ENCODE data around the gene DACH1.

The DACH1 gene

GRCh38 chr13:71619096-71619495, 247.9 kb downstream of the DACH1 start:
- no peak for DNase-seq

DNA sequence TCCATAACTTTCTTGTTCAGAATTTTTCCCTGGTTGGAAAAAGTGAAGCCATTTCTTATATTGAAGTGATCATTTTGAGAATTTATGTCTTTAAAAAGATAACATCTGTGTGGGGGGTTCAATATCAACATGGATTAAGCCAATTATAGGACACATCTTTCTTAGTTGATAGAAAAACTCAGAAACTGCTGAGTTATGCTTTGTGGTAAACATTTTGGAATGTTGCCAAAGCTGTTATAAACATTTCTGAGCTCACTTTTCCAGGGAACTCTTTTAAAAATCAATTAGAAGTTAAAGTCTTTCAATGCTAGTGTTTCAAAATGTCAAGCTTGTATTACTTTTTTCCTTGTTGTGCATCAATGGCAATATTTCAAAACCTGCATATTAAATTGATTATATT, 248.8 kb downstream of the DACH1 start:
- no peak for DNase-seq

GRCh38 chr13:71617265-71617664, 249.7 kb downstream of the DACH1 start:
- DNase-seq, result no peak

- no peak for DNase-seq
These were observed 253.8 kb downstream of the DACH1 start for GRCh38 chr13:71613066-71613745.

- DNase-seq, result no peak
These were observed 255.7 kb downstream of the DACH1 start for GRCh38 chr13:71611292-71611691.

DNA sequence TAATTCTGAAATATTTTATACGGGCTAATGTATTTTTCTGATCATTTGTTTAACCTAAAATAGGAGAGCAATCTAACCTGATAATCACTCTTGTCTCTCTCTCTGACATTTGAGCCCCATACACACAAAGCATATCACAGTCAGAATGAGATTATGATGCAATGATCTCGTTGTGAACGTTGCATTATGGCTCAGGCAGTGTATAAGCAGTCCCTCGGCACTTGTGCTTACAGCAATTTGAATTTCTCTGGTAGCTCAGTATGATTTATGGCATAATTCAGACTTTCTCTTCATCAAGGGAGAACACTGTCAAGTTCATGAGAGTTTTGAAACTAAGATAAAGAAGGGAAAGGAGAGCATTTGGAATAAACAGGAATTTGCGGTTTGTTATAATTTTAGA, 256.1 kb downstream of the DACH1 start:
- DNase-seq, result no peak

DNA sequence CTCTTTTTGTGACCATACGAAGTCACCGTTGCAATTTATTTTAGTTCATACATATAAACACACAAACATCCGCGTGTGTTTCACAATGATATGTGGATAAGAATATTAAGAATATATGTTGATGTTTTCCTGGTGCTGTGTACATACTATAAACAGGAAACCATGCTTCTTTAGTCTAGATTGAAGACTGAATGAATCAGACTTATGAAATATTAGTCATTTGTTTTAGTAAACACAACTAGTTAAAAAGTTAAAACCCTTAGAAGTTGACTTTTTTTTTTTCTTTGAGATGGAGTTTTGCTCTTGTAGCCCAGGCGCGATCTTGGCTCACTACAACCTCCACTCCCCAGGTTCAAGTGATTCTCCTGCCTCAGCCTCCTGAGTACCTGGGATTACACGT, 257.7 kb downstream of the DACH1 start:
- DNase-seq, result no peak

DNA sequence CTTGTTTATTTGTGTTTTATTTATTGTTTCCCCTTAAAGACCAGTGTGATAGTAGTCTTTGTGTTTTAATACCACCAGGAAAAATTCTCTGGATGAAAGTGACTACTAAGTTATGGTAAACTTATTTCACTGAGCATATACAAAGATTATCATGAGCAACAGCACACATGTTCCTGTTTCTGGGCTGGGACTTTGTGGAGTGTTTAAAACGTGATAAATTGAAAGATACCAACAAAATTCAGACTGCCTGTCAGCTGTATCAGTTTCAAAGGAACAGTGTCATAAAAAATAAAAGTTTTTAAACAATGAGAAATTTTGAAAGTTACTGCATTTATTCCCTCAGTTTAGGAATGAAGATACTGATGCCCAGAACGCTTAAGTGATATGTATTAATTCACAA, 259.4 kb downstream of the DACH1 start:
- DNase-seq, result no peak

- DNase-seq, result no peak
These were observed 260.2 kb downstream of the DACH1 start for GRCh38 chr13:71606818-71607217.

GRCh38 chr13:71605744-71606143, 261.3 kb downstream of the DACH1 start:
- DNase-seq, result no peak

DNA sequence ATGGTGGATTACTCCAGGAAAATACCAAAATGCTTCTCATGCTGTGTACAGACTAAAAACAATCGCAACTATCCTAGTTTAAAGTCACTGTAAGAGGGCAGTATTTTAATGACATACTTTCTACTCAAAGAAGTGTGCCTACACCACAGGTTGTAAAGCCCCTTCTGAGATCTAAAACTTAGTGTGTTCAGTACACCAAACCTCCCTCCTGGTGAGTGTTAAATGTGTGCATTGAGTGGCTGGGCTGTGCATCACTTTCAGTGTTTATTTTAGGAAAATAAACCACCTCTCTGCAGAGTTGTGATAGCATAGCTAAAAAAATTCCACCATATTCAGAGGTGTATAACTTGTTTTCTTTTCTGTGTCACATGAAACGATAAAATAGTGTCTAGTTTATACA, 263.7 kb downstream of the DACH1 start:
- no peak for DNase-seq

DNA sequence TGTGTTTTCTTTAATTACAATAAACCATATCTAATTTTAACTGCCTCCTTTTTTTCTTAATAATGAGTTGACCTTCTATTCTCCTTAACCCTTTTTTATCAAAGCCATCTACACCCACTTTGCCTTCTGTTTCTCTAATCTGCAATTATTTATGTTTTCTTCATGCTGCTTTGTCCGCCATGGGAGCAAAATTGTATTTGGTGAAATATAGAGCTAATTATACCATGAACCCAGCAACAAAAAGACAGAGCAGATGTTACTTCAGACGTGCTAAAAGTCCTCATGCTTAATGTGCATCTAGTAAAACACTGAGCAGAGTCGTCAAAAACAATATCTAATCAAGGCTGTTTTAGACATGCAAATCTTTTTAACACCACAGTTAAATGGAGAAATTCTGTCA, 264.7 kb downstream of the DACH1 start:
- no peak for DNase-seq

GRCh38 chr13:71597150-71597549, 269.9 kb downstream of the DACH1 start:
- DNase-seq, result no peak

DNA sequence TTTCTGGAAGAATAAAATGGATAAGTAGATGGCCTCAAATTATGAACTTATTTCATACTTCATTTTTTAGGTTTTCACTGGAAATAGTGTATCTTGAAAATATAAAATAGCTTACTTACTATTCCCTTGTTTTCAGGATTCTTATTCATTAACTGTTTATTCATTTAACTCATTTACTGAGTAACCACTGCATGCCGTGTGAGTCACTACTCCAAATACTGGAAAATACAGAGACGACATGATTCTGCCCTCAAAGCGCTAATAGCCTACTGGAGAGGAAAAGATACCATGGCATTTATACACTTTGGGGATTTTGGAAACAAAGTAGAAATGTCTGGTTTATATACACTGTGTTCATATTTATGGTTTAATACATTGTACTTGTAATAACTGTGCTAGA, 270.9 kb downstream of the DACH1 start:
- no peak for DNase-seq

- DNase-seq, result no peak
These were observed 273.4 kb downstream of the DACH1 start for GRCh38 chr13:71593566-71593965.

GRCh38 chr13:71591374-71591773, 275.6 kb downstream of the DACH1 start:
- no peak for DNase-seq

DNA sequence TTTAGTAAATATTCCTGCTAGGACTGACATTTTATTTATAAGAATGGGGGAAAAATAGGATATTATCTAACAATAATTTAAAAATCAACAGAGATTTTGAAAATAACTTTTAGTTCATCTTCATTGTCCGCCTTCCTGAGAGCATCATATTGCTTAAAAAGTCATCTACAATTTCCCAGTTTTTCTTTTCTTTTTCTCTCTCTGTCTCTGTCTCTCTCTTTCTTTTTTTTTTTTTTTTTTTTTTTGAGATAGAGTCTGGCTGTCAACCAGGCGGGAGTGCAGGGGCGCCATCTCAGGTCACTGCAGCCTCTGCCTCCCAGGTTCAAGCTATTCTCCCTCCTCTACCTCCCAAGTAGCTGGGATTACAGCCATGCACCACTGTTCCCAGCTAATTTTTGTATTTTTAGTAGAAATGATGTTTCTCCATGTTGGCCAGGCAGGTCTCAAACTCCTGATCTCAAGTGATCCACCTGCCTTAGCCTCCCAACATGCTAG, 276.3 kb downstream of the DACH1 start:
- DNase-seq, result no peak

GRCh38 chr13:71589032-71589431, 278.0 kb downstream of the DACH1 start:
- no peak for DNase-seq

DNA sequence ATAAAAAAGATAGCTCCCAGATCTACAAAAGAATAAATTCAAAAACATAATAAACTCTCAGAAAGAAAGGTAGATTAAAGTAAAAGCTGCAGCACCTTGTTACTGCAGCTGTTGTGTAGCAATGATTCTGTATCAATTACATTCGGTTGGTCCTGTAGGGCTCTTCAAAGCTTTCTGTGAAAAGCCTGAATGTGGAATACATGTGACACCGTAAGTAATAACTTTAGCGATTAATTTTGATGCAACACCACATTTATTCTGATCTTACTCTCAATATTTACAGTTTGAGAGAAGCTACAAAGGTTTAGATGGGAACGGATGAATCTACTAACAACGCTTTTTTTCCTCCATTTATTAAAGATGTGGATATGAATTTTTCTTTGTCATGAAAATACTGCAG, 279.2 kb downstream of the DACH1 start:
- DNase-seq, result no peak

- DNase-seq, result no peak
These were observed 279.8 kb downstream of the DACH1 start for GRCh38 chr13:71587193-71587592.

DNA sequence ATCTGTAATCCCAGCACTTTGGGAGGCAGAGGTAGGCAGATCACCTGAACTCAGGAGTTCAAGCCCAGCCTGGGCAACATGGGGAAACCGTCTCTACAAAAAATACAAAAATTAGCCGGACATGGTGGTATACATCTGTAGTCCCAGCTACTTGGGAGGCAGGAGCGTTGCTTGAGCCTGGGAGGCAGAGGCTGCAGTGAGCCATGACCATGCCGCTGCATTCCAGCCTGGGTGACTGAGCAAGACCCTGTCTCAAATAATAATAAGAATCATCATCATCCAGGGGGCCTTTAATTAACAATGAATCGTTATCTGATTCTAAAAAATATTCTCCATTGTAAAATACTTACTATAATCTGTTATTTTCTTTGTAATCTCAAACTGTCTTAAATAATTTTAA, 283.4 kb downstream of the DACH1 start:
- no peak for DNase-seq

DNA sequence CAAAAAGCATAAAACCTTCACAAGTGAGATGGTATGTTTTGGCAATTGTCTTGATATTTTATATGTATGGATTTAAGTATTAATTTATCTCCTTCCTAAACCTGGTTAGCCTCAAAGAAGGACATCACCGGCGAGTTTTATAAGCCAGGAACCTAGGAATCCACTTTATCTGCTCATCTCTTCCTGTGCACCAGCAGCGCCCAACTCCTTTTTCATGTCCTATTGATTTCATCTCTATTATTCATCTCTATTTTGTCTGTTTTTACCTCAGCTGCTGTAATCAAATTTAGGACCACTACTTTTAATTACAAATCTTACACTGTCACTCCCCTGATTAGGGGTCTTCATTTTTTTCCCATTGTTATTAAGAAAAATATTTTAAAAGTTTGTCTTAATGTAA, 286.4 kb downstream of the DACH1 start:
- DNase-seq, result no peak

GRCh38 chr13:71578048-71578447, 289.0 kb downstream of the DACH1 start:
- no peak for DNase-seq

DNA sequence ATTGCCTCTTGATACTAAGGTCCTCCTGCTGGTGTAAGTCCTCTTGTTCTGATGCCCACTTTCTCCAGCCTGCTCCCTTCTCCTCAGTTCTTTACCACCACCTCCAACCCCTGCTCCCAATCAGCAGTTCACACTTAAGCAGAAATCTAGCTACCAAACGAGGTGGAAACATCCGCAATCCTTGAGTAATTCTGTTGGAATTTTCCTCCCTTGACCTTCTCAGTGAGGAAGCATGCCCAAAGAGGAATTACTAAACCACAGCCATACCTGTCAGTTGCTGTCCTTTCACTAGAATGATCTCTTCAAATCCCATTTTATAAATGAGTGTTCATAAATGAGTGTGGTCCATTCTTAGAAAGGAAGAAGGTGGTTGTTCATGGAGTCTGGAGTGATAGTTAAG, 289.9 kb downstream of the DACH1 start:
- no peak for DNase-seq

DNA sequence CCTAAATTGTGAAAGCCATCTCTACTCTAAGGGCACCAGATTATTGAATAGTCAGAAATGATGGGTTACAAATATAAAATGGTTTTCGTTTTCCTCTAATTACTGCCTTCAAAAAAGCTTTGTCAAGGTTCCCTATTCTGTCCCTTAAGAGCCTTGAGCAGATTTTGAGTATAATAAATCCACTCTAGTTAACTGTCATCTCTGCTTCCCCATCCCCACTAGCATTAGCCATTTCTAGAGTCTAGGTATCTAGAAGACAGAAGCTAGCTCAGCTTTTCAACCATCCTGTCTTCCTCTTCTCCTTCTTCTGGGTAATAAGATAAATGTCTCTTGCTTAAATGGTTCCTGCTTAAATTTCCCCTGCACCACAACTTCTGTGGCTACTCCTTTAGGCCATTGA, 290.4 kb downstream of the DACH1 start:
- no peak for DNase-seq

Measured in CD4-positive, alpha-beta T cell treated with Interleukin-10 for 1 hour (primary cell).